ENCODE measurements around the gene SHMT2. TPM values are rescaled to one million over a fixed set of nuclear protein-coding genes. Genes with fewer than 3 reads are reported as not detected.

SHMT2 gene
- total RNA-seq, 1 donor from 2014 or later: 162 TPM

GRCh38 chr12:57196956-57197355 is 32.6 kb upstream of the SHMT2 start:
- no peak overlapping the region for H3K27ac Mint-ChIP-seq
- H3K4me1 Mint-ChIP-seq (ENCODE audit: low read depth): no peaks in the 10 kb centered on the region
- H3K4me3 Mint-ChIP-seq (ENCODE audit: low read depth): no peak overlapping the region
- no peak for DNase-seq (ENCODE audit: low spot score, unreplicated experiment)
- no peaks in the 10 kb centered on the region for H3K27me3 Mint-ChIP-seq
- H3K9me3 Mint-ChIP-seq (ENCODE audit: low read depth): no peaks in the 10 kb centered on the region
- peaks cover 15% of the 10 kb centered on the region for H3K36me3 Mint-ChIP-seq (ENCODE audit: insufficient read depth)
- TF ChIP-seq CTCF (IDR thresholded peaks at IDR 0.05; ENCODE audit: unreplicated experiment): no peak

GRCh38 chr12:57198329-57198728 is 31.2 kb upstream of the SHMT2 start:
- peaks cover 14% of the 10 kb centered on the region for H3K36me3 Mint-ChIP-seq (ENCODE audit: insufficient read depth)

GRCh38 chr12:57199191-57199590 is 30.3 kb upstream of the SHMT2 start:
- no peaks in the 10 kb centered on the region for H3K27me3 Mint-ChIP-seq
- DNase-seq (ENCODE audit: low spot score, unreplicated experiment): no peak
- no peak overlapping the region for H3K4me3 Mint-ChIP-seq (ENCODE audit: low read depth)
- H3K27ac Mint-ChIP-seq: no peak overlapping the region
- no peaks in the 10 kb centered on the region for H3K4me1 Mint-ChIP-seq (ENCODE audit: low read depth)
- no peaks in the 10 kb centered on the region for H3K9me3 Mint-ChIP-seq (ENCODE audit: low read depth)
- peaks cover 15% of the 10 kb centered on the region for H3K36me3 Mint-ChIP-seq (ENCODE audit: insufficient read depth)
- TF ChIP-seq CTCF (IDR thresholded peaks at IDR 0.05; ENCODE audit: unreplicated experiment): no peak

More at GRCh38 chr12:57198329-57198728, 31.2 kb upstream of the SHMT2 start:
- DNase-seq (ENCODE audit: low spot score, unreplicated experiment): no peak
- TF ChIP-seq CTCF (IDR thresholded peaks at IDR 0.05; ENCODE audit: unreplicated experiment): no peak
- H3K27ac Mint-ChIP-seq: no peak overlapping the region
- no peaks in the 10 kb centered on the region for H3K4me1 Mint-ChIP-seq (ENCODE audit: low read depth)
- no peaks in the 10 kb centered on the region for H3K9me3 Mint-ChIP-seq (ENCODE audit: low read depth)
- no peaks in the 10 kb centered on the region for H3K27me3 Mint-ChIP-seq
- no peak overlapping the region for H3K4me3 Mint-ChIP-seq (ENCODE audit: low read depth)

- Mint-ChIP-seq H3K36me3 (ENCODE audit: insufficient read depth) (peaks cover 16% of the 10 kb centered on the region), H3K4me3 (ENCODE audit: low read depth) (no peak overlapping the region), H3K9me3 (ENCODE audit: low read depth) (no peaks in the 10 kb centered on the region), H3K27me3 (no peaks in the 10 kb centered on the region), H3K4me1 (ENCODE audit: low read depth) (no peaks in the 10 kb centered on the region), H3K27ac (no peak overlapping the region)
- TF ChIP-seq CTCF (IDR thresholded peaks at IDR 0.05; ENCODE audit: unreplicated experiment): no peak
- no peak for DNase-seq (ENCODE audit: low spot score, unreplicated experiment)
Observed at GRCh38 chr12:57200497-57200896, 29.0 kb upstream of the SHMT2 start.

GRCh38 chr12:57201219-57201618 is 28.3 kb upstream of the SHMT2 start:
- Mint-ChIP-seq H3K27me3 (no peaks in the 10 kb centered on the region), H3K36me3 (ENCODE audit: insufficient read depth) (peaks cover 15% of the 10 kb centered on the region), H3K27ac (no peak overlapping the region), H3K4me3 (ENCODE audit: low read depth) (no peak overlapping the region), H3K9me3 (ENCODE audit: low read depth) (no peaks in the 10 kb centered on the region), H3K4me1 (ENCODE audit: low read depth) (no peaks in the 10 kb centered on the region)
- DNase-seq (ENCODE audit: low spot score, unreplicated experiment): no peak
- no peak for TF ChIP-seq CTCF (IDR thresholded peaks at IDR 0.05; ENCODE audit: unreplicated experiment)
